Cardiac muscle cell (in vitro differentiated cells and primary cell): Measurements from ENCODE around the gene FBRSL1. TPM values are rescaled to one million over a fixed set of nuclear protein-coding genes. Genes with fewer than 3 reads are reported as not detected.

Experiments used
- DNase-seq, 2 donors: peaks; one replicate each; pipeline versions ENCODE4 v3.0.0 to v3.0.0-alpha.2; 2010 to 2017; ENCODE audit warnings: low read depth in 1 of 2, low spot score in 1 of 2
- H3K27ac ChIP-seq: fragments of 200-600 bp; sonication (generic); 2 replicates; pipeline ENCODE4 v1.5.1; 2016
- H3K27me3 ChIP-seq: fragments of 200-600 bp; sonication (generic); 2 replicates; pipeline ENCODE4 v1.6.0; 2016; ENCODE audit warnings: control low read depth
- H3K36me3 ChIP-seq: fragments of 200-600 bp; sonication (generic); 2 replicates; pipeline ENCODE4 v1.5.1; 2016; ENCODE audit warnings: control low read depth
- H3K4me1 ChIP-seq: fragments of 200-600 bp; sonication (generic); 2 replicates; pipeline ENCODE4 v1.8.1; 2017; ENCODE audit warnings: low read depth, mild to moderate bottlenecking, mixed run types
- H3K4me3 ChIP-seq: fragments of 200-600 bp; sonication (generic); 2 replicates; pipeline ENCODE4 v1.5.1; 2016; ENCODE audit warnings: mild to moderate bottlenecking
- H3K9me3 ChIP-seq: fragments of 200-600 bp; sonication (generic); 2 replicates; pipeline ENCODE4 v1.5.1; 2017; ENCODE audit warnings: low read depth, mild to moderate bottlenecking, control low read depth
- CTCF ChIP-seq: IDR thresholded peaks from 2 replicates; pipeline ENCODE4 v1.5.1; 2012; ENCODE audit warnings: low read depth, mild to moderate bottlenecking, low read length
- polyA plus RNA-seq: library from polyadenylated mRNA; unstranded; fragments of >200 nt; fragmentation: Nextera tagmentation; extraction: Ambion mirVana; gene quantifications from 2 replicates; pipeline ENCODE4 v1.2.1, GENCODE V29; 2016
- total RNA-seq: library from RNA; depleted of rRNA; stranded (reverse); fragments of >200 nt; gene quantifications from 2 replicates; pipeline ENCODE4 v1.2.3, GENCODE V29; 2016

Gene FBRSL1
- total and polyA plus RNA-seq, 2 experiments from 2014 or later: 37.3 to 45.0 TPM

- no peak overlapping the region for H3K4me3 ChIP-seq
- no peaks in the 10 kb centered on the region for H3K36me3 ChIP-seq
- no peak for DNase-seq
- TF ChIP-seq CTCF: no peak
- H3K4me1 ChIP-seq: no peaks in the 10 kb centered on the region
- H3K27me3 ChIP-seq: peaks cover 19% of the 10 kb centered on the region
- H3K27ac ChIP-seq: no peak overlapping the region
- no peaks in the 10 kb centered on the region for H3K9me3 ChIP-seq
Observed at GRCh38 chr12:132479291-132479690, 10.7 kb upstream of the FBRSL1 start.

GRCh38 chr12:132479938-132480622, 9.9 kb upstream of the FBRSL1 start:
- Histone ChIP-seq H3K27ac (no peak overlapping the region), H3K4me1 (no peaks in the 10 kb centered on the region), H3K36me3 (no peaks in the 10 kb centered on the region), H3K9me3 (no peaks in the 10 kb centered on the region), H3K4me3 (no peak overlapping the region), H3K27me3 (peaks cover 21% of the 10 kb centered on the region)
- no peak for DNase-seq
- TF ChIP-seq CTCF: no peak

GRCh38 chr12:132480623-132481132, 9.3 kb upstream of the FBRSL1 start:
- Histone ChIP-seq H3K4me3 (no peak overlapping the region), H3K27me3 (peaks cover 27% of the 10 kb centered on the region), H3K9me3 (no peaks in the 10 kb centered on the region), H3K27ac (no peak overlapping the region), H3K36me3 (no peaks in the 10 kb centered on the region), H3K4me1 (no peaks in the 10 kb centered on the region)
- no peak for TF ChIP-seq CTCF
- DNase-seq: no peak

- Histone ChIP-seq H3K27ac (no peak overlapping the region), H3K36me3 (no peaks in the 10 kb centered on the region), H3K27me3 (peaks cover 34% of the 10 kb centered on the region), H3K9me3 (no peaks in the 10 kb centered on the region), H3K4me3 (no peak overlapping the region), H3K4me1 (no peaks in the 10 kb centered on the region)
- no peak for TF ChIP-seq CTCF
- DNase-seq: no peak
Observed at GRCh38 chr12:132481345-132481744, 8.6 kb upstream of the FBRSL1 start.

GRCh38 chr12:132481771-132482745, 7.9 kb upstream of the FBRSL1 start:
- no peaks in the 10 kb centered on the region for H3K9me3 ChIP-seq
- no peak overlapping the region for H3K4me3 ChIP-seq
- peaks cover 41% of the 10 kb centered on the region for H3K27me3 ChIP-seq
- H3K4me1 ChIP-seq: no peaks in the 10 kb centered on the region
- no peak for DNase-seq
- no peaks in the 10 kb centered on the region for H3K36me3 ChIP-seq
- H3K27ac ChIP-seq: no peak overlapping the region
- no peak for TF ChIP-seq CTCF
